Smooth muscle cell (in vitro differentiated cells): Measurements from ENCODE around the gene PPDPF. TPM values are rescaled to one million over a fixed set of nuclear protein-coding genes. Genes with fewer than 3 reads are reported as not detected.

Experiments used
- DNase-seq: peaks from one replicate; lab custom pipeline; 2025; ENCODE audit not compliant: unreplicated experiment; lab: John Stamatoyannopoulos, UW
- H2AFZ ChIP-seq: fragments of 200-600 bp; sonication (generic); 2 replicates; pipeline ENCODE4 v1.6.0; 2016; ENCODE audit warnings: antibody characterized with exemption, low read depth, mild to moderate bottlenecking
- H3F3A ChIP-seq: fragments of 200-600 bp; sonication (generic); 2 replicates; pipeline ENCODE4 v1.6.0; 2017; ENCODE audit warnings: antibody characterized with exemption, low read depth
- H3K27ac ChIP-seq: fragments of 200-600 bp; sonication (generic); 2 replicates; pipeline ENCODE4 v1.5.1; 2016; ENCODE audit warnings: low read depth, mild to moderate bottlenecking
- H3K27me3 ChIP-seq: fragments of 200-600 bp; sonication (generic); 2 replicates; pipeline ENCODE4 v1.6.1; 2016; ENCODE audit warnings: low read depth, mild to moderate bottlenecking
- H3K36me3 ChIP-seq: fragments of 200-600 bp; sonication (generic); 2 replicates; pipeline ENCODE4 v1.5.1; 2016; ENCODE audit warnings: low read depth
- H3K4me1 ChIP-seq: fragments of 200-600 bp; sonication (generic); 2 replicates; pipeline ENCODE4 v1.5.1; 2016; ENCODE audit warnings: low read depth
- H3K4me2 ChIP-seq: fragments of 200-600 bp; sonication (generic); 2 replicates; pipeline ENCODE4 v1.6.0; 2016; ENCODE audit warnings: mild to moderate bottlenecking
- H3K4me3 ChIP-seq: fragments of 200-600 bp; sonication (generic); 2 replicates; pipeline ENCODE4 v1.5.1; 2016; ENCODE audit warnings: mild to moderate bottlenecking
- H3K79me2 ChIP-seq: fragments of 200-600 bp; sonication (generic); 2 replicates; pipeline ENCODE4 v1.6.0; 2016; ENCODE audit warnings: low read depth, mild to moderate bottlenecking
- H3K9ac ChIP-seq: fragments of 200-600 bp; sonication (generic); 2 replicates; pipeline ENCODE4 v1.6.0; 2016; ENCODE audit warnings: low read depth
- H3K9me3 ChIP-seq: fragments of 200-600 bp; sonication (generic); replicated peaks from 2 replicates; pipeline ENCODE4 v1.5.1; 2016; ENCODE audit warnings: low read depth
- H4K20me1 ChIP-seq: fragments of 200-600 bp; sonication (generic); 2 replicates; pipeline ENCODE4 v1.6.0; 2016; ENCODE audit warnings: low read depth
- WGBS: methylation state at CpG from one replicate; pipeline ENCODE4 v1.1.7; 2016; ENCODE audit warnings: low lambda C conversion rate; 5-methylcytosine and 5-hydroxymethylcytosine counted together
- polyA plus RNA-seq: library from polyadenylated mRNA; unstranded; fragments of >200 nt; fragmentation: Nextera tagmentation; extraction: Ambion mirVana; gene quantifications from 2 replicates; pipeline ENCODE4 v1.2.1, GENCODE V29; 2016
- total RNA-seq: library from RNA; depleted of rRNA; stranded (reverse); fragments of >200 nt; gene quantifications from 2 replicates; pipeline ENCODE4 v1.2.3, GENCODE V29; 2014
- TF ChIP-seq, protein P1 (sequence below): fragments of 200-600 bp; sonication (generic); IDR thresholded peaks from 2 replicates; pipeline ENCODE4 v1.5.1; 2017; ENCODE audit warnings: borderline replicate concordance, mild to moderate bottlenecking, antibody characterized with exemption; ENCODE audit not compliant: insufficient read depth, poor library complexity, severe bottlenecking

PPDPF gene
- total and polyA plus RNA-seq, 2 experiments from 2014 or later, result 118 to 365 TPM

- no peaks in the 10 kb centered on the region for H3F3A ChIP-seq
- no peak overlapping the region for H2AFZ ChIP-seq
- no peaks in the 10 kb centered on the region for H3K27me3 ChIP-seq
- H3K4me1 ChIP-seq, result no peaks in the 10 kb centered on the region
- peaks cover 4% of the 10 kb centered on the region for H4K20me1 ChIP-seq
- no peaks in the 10 kb centered on the region for H3K36me3 ChIP-seq
- H3K9me3 ChIP-seq, result no peaks in the 10 kb centered on the region
- no peak overlapping the region for H3K27ac ChIP-seq
- H3K4me2 ChIP-seq, result no peak overlapping the region
- no peak overlapping the region for H3K9ac ChIP-seq
- TF ChIP-seq, protein P1, sequence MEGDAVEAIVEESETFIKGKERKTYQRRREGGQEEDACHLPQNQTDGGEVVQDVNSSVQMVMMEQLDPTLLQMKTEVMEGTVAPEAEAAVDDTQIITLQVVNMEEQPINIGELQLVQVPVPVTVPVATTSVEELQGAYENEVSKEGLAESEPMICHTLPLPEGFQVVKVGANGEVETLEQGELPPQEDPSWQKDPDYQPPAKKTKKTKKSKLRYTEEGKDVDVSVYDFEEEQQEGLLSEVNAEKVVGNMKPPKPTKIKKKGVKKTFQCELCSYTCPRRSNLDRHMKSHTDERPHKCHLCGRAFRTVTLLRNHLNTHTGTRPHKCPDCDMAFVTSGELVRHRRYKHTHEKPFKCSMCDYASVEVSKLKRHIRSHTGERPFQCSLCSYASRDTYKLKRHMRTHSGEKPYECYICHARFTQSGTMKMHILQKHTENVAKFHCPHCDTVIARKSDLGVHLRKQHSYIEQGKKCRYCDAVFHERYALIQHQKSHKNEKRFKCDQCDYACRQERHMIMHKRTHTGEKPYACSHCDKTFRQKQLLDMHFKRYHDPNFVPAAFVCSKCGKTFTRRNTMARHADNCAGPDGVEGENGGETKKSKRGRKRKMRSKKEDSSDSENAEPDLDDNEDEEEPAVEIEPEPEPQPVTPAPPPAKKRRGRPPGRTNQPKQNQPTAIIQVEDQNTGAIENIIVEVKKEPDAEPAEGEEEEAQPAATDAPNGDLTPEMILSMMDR, result no peak
- no peak overlapping the region for H3K4me3 ChIP-seq
- DNase-seq, result no peak
- 89% methylated on average over 21 of the region's 24 CpGs for WGBS
- no peaks in the 10 kb centered on the region for H3K79me2 ChIP-seq
These were observed 11.9 kb downstream of the PPDPF start for GRCh38 chr20:63532449-63532971.

DNA sequence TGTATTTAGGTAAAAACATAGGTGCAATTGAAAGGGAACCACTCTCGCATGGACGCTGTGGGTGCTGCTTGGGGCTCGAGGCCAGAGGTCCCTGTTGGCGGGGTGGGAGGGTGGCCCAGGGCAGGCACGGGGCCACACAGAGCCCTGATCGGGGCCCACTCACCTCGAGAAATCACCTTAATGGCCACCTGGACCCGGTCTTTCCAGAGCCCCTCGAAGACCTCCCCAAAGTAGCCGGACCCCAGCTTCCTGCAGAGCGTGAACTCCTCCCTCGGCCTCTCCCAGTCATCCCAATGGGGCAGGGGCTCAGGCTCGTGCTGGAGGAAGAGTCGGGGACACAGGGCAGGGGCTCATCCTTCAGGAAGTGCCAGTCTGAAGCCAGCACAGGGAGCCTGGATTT, 12.8 kb downstream of the PPDPF start:
- no peak for DNase-seq
- TF ChIP-seq, protein P1, result no peak
- Histone ChIP-seq H3K27me3 (no peaks in the 10 kb centered on the region), H3K4me3 (no peak overlapping the region), H3K79me2 (no peaks in the 10 kb centered on the region), H3F3A (no peaks in the 10 kb centered on the region), H3K4me1 (peaks cover 2% of the 10 kb centered on the region), H2AFZ (no peak overlapping the region), H4K20me1 (no peaks in the 10 kb centered on the region), H3K27ac (no peak overlapping the region), H3K36me3 (no peaks in the 10 kb centered on the region), H3K9me3 (no peaks in the 10 kb centered on the region), H3K4me2 (no peak overlapping the region), H3K9ac (no peak overlapping the region)
- WGBS, result 88% methylated on average over 14 of the region's 14 CpGs

DNA sequence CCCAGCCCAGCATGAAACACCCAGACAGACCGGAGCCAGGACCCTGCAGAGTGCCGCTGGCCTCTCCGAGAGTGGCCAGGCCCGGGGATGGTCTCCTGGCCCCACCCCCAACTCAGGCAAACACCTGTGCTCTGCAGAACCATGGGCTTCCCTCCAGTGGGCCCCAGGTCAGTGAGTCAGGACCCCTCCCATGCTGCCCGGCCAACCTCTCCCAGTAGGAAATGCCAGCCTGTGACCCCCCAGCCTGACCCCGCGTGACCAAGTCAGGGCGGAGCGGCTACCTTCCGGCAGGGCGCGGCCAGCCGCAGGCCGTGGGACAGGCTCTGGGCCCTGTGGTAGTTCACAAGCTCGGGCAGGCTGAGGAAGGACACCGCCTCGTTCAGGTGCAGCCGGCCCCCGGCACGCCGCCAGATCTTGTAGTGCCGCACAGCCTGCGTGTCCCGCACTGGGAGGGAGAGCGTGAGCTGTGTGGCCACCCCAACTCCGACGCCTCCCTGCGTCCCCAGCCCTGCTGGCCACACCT, 13.4 kb downstream of the PPDPF start:
- Histone ChIP-seq H3K27ac (no peak overlapping the region), H3K4me3 (no peak overlapping the region), H4K20me1 (no peaks in the 10 kb centered on the region), H3K4me1 (peaks cover 3% of the 10 kb centered on the region), H3F3A (no peaks in the 10 kb centered on the region), H3K9ac (no peak overlapping the region), H3K79me2 (no peaks in the 10 kb centered on the region), H2AFZ (no peak overlapping the region), H3K4me2 (no peak overlapping the region), H3K27me3 (no peaks in the 10 kb centered on the region), H3K9me3 (no peaks in the 10 kb centered on the region), H3K36me3 (no peaks in the 10 kb centered on the region)
- 87% methylated on average over 28 of the region's 28 CpGs for WGBS
- DNase-seq, result no peak
- TF ChIP-seq, protein P1, result no peak

- Histone ChIP-seq H2AFZ (no peak overlapping the region), H3K4me2 (no peak overlapping the region), H3K36me3 (no peaks in the 10 kb centered on the region), H4K20me1 (no peaks in the 10 kb centered on the region), H3K79me2 (no peaks in the 10 kb centered on the region), H3K9ac (no peak overlapping the region), H3K4me3 (no peak overlapping the region), H3K27me3 (no peaks in the 10 kb centered on the region), H3K4me1 (peaks cover 3% of the 10 kb centered on the region), H3F3A (no peaks in the 10 kb centered on the region), H3K9me3 (no peaks in the 10 kb centered on the region), H3K27ac (no peak overlapping the region)
- 92% methylated on average over 12 of the region's 12 CpGs for WGBS
- TF ChIP-seq, protein P1, result no peak
- no peak for DNase-seq
These were observed 13.9 kb downstream of the PPDPF start for GRCh38 chr20:63534427-63534830.
